NB4 (cell line): ENCODE data around the gene ARHGDIB.

Source experiments
- CTCF ChIP-seq: IDR thresholded peaks from one replicate; pipeline ENCODE4 v1.5.1; 2012; ENCODE audit warnings: low read depth, low read length
- MAX ChIP-seq: IDR thresholded peaks from 2 replicates; pipeline ENCODE4 v1.6.1; 2011; ENCODE audit warnings: low read depth, low read length
- MYC ChIP-seq: IDR thresholded peaks from 2 replicates; pipeline ENCODE4 v1.6.1; 2011; ENCODE audit warnings: low read depth, low read length
- POLR2A ChIP-seq: IDR thresholded peaks from 2 replicates; pipeline ENCODE4 v1.6.1; 2011; ENCODE audit warnings: mild to moderate bottlenecking; ENCODE audit not compliant: insufficient read length; ENCODE audit errors: extremely low read depth

GRCh38 chr12:14959916-14960496 is 1.4 kb downstream of the ARHGDIB start:
- TF ChIP-seq CTCF (no peak), POLR2A (no peak), MAX (no peak), MYC (no peak)
